ENCODE measurements around the gene ARHGAP33. TPM values are rescaled to one million over a fixed set of nuclear protein-coding genes. Genes with fewer than 3 reads are reported as not detected.
A peak's percentile ranks its signal among the peaks of the same experiment; 100 is the strongest.

Gene ARHGAP33
- total RNA-seq, 6 donors from 2014 or later, result 5.9 to 109 (median 14.5) TPM

DNA sequence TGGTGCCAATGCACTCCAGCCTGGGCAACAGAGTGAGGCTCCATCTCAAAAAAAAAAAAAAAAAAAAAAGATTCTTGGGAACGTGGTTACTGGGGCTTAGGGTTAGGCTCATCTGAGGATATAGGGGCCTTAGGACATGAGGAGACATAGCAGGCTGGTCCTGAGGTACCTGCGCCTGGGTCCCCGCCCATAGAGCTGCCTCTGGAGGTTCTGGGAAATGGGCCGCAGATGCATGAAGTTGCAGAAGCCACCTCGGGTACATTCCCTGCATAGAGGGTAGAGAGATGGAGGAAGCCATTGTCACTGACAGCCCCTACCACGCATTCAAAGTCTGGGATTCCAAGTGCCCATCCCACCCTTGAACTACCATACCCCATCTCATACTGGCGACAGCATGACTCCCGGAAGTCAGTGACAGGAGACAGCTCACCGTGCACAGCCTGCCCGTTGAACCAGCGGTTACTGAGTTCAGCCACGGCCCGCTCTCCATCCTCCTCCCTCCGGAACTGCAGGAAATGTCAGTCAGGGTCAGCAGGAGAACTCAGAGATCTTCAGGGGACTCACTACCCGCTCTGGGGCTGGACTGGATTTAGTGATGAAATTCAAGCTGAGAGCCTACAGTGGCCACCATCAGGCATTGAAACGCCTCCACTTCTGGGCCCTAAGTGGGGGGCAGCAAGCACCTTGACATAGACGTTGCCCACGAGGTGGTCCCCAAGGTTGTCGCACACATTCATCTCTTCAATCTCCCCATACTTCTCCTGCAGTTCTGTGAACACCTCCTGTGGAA is 31.5 kb upstream of the ARHGAP33 start:
- TF ChIP-seq CTCF (IDR thresholded peaks at IDR 0.05), result no peak
- no peak for TF ChIP-seq EP300 (IDR thresholded peaks at IDR 0.05)
- TF ChIP-seq POLR2AphosphoS5 (IDR thresholded peaks at IDR 0.05), result no peak
- no peak for TF ChIP-seq POLR2A (IDR thresholded peaks at IDR 0.05)
- peak overlapping the region in 3 of 4 donors; percentile 63 to 91 (median 87) for H3K4me3 ChIP-seq
- WGBS, 2 donors, result 89 to 94% methylated on average over 15 to 19 of the region's 19 CpGs
- H3K36me3 ChIP-seq, result peaks cover 0 to 8% (median 2%) of the 10 kb centered on the region in 4 donors
- peaks cover 37 to 67% (median 52%) of the 10 kb centered on the region in 4 donors for H3K4me1 ChIP-seq
- no peak for DNase-seq
- no peak for ATAC-seq (ENCODE audit: low FRiP score in 2 of 2)
- H3K27ac ChIP-seq, result peak overlapping the region; percentile 99 to 100 (median 100)
- H3K27me3 ChIP-seq, result no peaks in the 10 kb centered on the region
- H3K9me3 ChIP-seq, result no peaks in the 10 kb centered on the region

DNA sequence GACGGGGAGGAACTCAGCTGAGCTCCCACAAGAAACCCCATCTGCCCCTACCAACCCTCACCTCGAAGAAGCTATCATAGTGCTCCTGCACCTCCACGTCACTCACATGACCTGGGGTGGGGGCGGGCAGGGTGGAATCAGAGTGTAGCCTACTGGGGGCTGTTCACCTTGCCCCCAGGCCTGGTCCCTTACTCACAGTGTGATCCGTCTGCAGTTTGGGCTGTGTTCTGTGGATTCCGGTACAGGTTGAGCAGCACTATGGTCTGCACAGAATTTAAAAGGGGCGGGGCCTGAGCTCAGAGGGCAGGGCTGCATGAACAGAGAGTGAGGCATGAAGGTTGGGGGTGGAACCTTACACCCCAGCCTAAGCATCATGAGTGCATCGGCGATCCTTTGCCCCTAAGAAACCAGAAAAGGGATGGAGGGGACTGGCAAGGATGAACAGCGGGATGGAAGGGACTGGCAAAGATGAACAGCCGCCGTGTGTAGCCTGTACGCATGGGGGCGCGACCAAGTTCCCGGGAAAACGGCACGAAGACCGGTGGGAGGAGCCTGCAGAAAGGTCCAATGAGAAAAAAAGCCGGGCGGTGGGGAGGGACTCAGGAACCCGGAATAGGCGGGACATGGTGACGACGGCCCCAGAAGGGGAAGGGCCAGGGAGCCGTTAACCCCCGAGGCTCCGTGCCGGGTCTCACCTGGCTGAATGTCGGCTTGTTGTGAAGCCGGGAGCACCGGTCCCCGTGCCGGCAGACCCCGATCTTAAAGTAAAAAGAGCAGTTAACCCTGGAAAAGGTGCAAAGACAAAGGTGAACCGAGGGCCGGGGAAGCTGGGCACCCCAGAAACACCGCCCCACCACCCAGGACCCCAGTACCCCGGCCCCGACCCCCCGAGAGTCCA is 30.7 kb upstream of the ARHGAP33 start:
- H3K9me3 ChIP-seq, result no peaks in the 10 kb centered on the region
- TF ChIP-seq CTCF (IDR thresholded peaks at IDR 0.05), result peak in 5 of 6 experiments; percentile 19 to 52 (median 40)
- peak in 1 of 4 donors; percentile 88 for TF ChIP-seq POLR2A (IDR thresholded peaks at IDR 0.05)
- peak in 1 of 2 donors; percentile 5 for TF ChIP-seq POLR2AphosphoS5 (IDR thresholded peaks at IDR 0.05)
- TF ChIP-seq EP300 (IDR thresholded peaks at IDR 0.05), result no peak
- WGBS, 2 donors, result 7 to 9% methylated on average over 32 to 41 of the region's 41 CpGs
- H3K27ac ChIP-seq, result peak overlapping the region; percentile 99 to 100 (median 100)
- ATAC-seq (ENCODE audit: low FRiP score in 2 of 2) (peak; percentile 87 to 91), DNase-seq (peak; percentile 92 to 98)
- H3K36me3 ChIP-seq, result peaks cover 0 to 4% (median 0%) of the 10 kb centered on the region in 4 donors
- no peaks in the 10 kb centered on the region for H3K27me3 ChIP-seq
- H3K4me3 ChIP-seq, result peak overlapping the region; percentile 63 to 91 (median 76)
- peaks cover 42 to 69% (median 53%) of the 10 kb centered on the region in 4 donors for H3K4me1 ChIP-seq

DNA sequence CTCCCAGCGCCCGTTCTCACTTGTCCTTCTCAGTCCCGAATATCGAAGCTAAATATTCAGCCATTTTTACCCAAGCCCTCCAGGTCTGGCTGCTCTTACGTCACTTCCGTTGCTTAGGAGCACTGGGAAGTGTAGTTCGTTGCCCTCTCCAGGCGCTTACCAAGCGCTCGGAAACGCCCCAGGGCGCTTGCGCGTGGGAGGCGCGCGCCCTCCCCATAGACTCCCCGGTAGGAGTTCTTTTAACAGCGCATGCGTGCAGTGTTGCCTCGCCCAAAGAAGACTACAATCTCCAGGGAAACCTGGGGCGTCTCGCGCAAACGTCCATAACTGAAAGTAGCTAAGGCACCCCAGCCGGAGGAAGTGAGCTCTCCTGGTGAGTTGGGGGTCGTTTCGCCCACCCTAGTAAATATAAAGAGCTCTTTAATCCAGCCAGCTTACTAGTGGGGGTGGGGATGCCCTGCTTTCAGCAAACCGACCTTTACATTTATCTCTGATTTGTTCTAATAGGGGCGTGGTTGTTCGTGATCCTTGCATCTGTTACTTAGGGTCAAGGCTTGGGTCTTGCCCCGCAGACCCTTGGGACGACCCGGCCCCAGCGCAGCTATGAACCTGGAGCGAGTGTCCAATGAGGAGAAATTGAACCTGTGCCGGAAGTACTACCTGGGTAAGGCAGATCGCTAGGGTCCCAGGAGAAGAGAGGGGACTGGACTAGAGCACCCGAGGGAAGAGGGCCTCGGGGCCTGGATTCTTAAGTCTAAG is 29.9 kb upstream of the ARHGAP33 start, which contains the start of the genes PSENEN and U2AF1L4:
Gene PSENEN (plus strand): TSS at position 324 of the 759 bp plus-strand sequence. CDS start 280 bp downstream, at position 604.
Gene U2AF1L4 (minus strand): TSS at position 91 of the 759 bp plus-strand sequence. CDS start 27 bp downstream, at position 64.
- WGBS, 2 donors, result 1 to 2% methylated on average over 22 of the region's 40 CpGs
- Histone ChIP-seq H3K4me3 (peak within 1 kb of the TSS; percentile 63 to 91 (median 76)), H3K36me3 (peaks cover 0 to 4% (median 0%) of the 10 kb centered on the region in 4 donors), H3K27ac (peak within 1 kb of the TSS; percentile 99 to 100 (median 100)), H3K9me3 (no peaks in the 10 kb centered on the region), H3K4me1 (peaks cover 40 to 70% (median 52%) of the 10 kb centered on the region in 4 donors), H3K27me3 (no peaks in the 10 kb centered on the region)
- DNase-seq (peak; percentile 99), ATAC-seq (ENCODE audit: low FRiP score in 2 of 2) (peak; percentile 89 to 93)
- peak in 2 of 6 experiments; percentile 3 to 28 for TF ChIP-seq CTCF (IDR thresholded peaks at IDR 0.05)
- TF ChIP-seq EP300 (IDR thresholded peaks at IDR 0.05), result no peak
- TF ChIP-seq POLR2AphosphoS5 (IDR thresholded peaks at IDR 0.05), result peak in 1 of 2 donors; percentile 70
- TF ChIP-seq POLR2A (IDR thresholded peaks at IDR 0.05), result peak in 1 of 4 donors; percentile 48

GRCh38 chr19:35746087-35746462 is 29.3 kb upstream of the ARHGAP33 start:
- DNase-seq (no peak), ATAC-seq (ENCODE audit: low FRiP score in 2 of 2) (no peak)
- 2 to 10% methylated on average over 4 of the region's 4 CpGs for WGBS, 2 donors
- Histone ChIP-seq H3K4me1 (peaks cover 39 to 66% (median 49%) of the 10 kb centered on the region in 4 donors), H3K27ac (peak overlapping the region; percentile 99 to 100 (median 100)), H3K36me3 (peaks cover 0 to 4% (median 0%) of the 10 kb centered on the region in 4 donors), H3K27me3 (no peaks in the 10 kb centered on the region), H3K4me3 (peak overlapping the region; percentile 37 to 91 (median 75)), H3K9me3 (no peaks in the 10 kb centered on the region)
- no peak for TF ChIP-seq EP300 (IDR thresholded peaks at IDR 0.05)
- no peak for TF ChIP-seq POLR2A (IDR thresholded peaks at IDR 0.05)
- no peak for TF ChIP-seq CTCF (IDR thresholded peaks at IDR 0.05)
- no peak for TF ChIP-seq POLR2AphosphoS5 (IDR thresholded peaks at IDR 0.05)
